ENCODE data around the gene TMEM165. TPM values are rescaled to one million over a fixed set of nuclear protein-coding genes. Genes with fewer than 3 reads are reported as not detected.

Gene TMEM165
- total and polyA plus RNA-seq, 2 donors (not counting 3 experiments of a cell fraction or from before 2014, with no cell fraction given), result 144 to 177 TPM

DNA sequence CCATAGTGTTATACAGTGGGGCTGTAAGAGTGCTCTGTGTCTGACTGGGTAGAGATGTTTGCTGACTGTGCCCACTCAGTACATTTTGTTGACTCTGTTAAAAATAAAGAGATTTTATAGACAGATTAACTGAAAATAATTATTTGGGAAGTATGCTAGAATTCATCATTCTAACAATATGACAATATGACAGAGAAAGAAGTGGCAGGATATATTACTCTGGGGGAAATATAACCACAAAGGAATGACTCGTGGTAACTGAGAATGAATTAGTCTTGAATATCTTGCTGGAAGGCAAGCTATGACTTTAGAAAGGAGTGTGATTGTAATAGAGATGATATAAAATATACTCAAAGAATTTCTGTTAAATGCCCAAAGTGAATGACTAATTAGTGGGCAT is 46.8 kb downstream of the TMEM165 start:
- Histone ChIP-seq H3K36me3 (ENCODE audit: control insufficient read depth in 2 of 2, extremely low read depth in 1 of 2, insufficient read depth in 2 of 2, low read length in 2 of 2) (peaks cover 2 to 7% of the 10 kb centered on the region in 2 experiments), H3K27ac (ENCODE audit: insufficient read depth, low read depth, low read length) (no peak overlapping the region), H3K9me3 (replicated peaks; ENCODE audit: control insufficient read depth, insufficient read depth, low read length) (no peaks in the 10 kb centered on the region), H3K4me2 (ENCODE audit: insufficient read depth, low read length) (no peak overlapping the region), H3K9ac (replicated peaks; ENCODE audit: extremely low read depth, insufficient read depth, low read length) (no peak overlapping the region), H3K4me1 (ENCODE audit: control insufficient read depth, extremely low read depth, insufficient read depth, low read length) (no peaks in the 10 kb centered on the region), H2AFZ (ENCODE audit: low read depth, low read length) (no peak overlapping the region), H3K27me3 (ENCODE audit: control insufficient read depth in 2 of 2, insufficient read depth in 2 of 2, low read length in 2 of 2) (no peaks in the 10 kb centered on the region), H4K20me1 (replicated peaks; ENCODE audit: control insufficient read depth, extremely low read depth, insufficient read depth, low read length) (no peaks in the 10 kb centered on the region), H3K79me2 (ENCODE audit: control insufficient read depth, insufficient read depth, low read length) (no peaks in the 10 kb centered on the region), H3K4me3 (replicated peaks in 1 of 3; ENCODE audit: insufficient read depth in 1 of 3, low read depth in 1 of 3, low read length in 3 of 3) (no peak overlapping the region), H3K9me1 (replicated peaks; ENCODE audit: control insufficient read depth, extremely low read depth, insufficient read depth, low read length) (no peaks in the 10 kb centered on the region)
- DNase-seq (ENCODE audit: low read depth, low spot score) (no peak), FAIRE-seq (no peak)
- CTCF ChIA-PET, result interaction anchor here (1.6 kb wide), 1 partner anchor 13 kb away, joined by 3 read pairs; no protein-coding TSS in a partner anchor
- POLR2A ChIA-PET, result no interaction called here
- intact Hi-C loops (cut with micrococcal nuclease), result loop anchor here (2.0 kb wide), 1 partner anchor 112 kb away; no protein-coding TSS in a partner anchor
- peak; percentile 38 for TF ChIP-seq FOS (IDR thresholded peaks at IDR 0.05; ENCODE audit: borderline replicate concordance, insufficient read depth, low read length)
- TF ChIP-seq EZH2 (IDR thresholded peaks at IDR 0.05; ENCODE audit: borderline replicate concordance, low read depth, low read length, severe bottlenecking), result no peak
- dilution Hi-C loops (cut with MboI; ENCODE audit: extremely low pct_ligation_motif_present, low sequenced_read_pairs), result no loop called here
- no TSS peak for BruUV-seq (replicated peaks)

DNA sequence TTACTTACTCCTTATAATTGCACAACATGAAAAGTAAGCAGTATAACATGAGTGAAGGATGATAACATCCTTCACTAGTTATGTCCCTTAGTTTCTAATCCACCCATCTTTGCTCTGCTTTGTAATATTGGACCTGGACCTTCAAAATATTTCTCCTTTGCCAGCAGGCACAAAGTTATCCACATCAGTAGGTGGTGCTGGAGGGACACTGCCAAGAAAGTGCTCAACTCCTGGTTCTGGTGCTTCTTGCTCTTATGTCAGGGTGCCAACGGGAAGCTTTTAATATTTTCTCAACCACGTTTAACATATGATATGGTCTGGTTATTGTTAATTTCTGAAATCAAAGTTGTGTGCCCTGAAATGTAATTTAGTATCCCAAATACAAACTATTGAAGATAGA is 49.1 kb downstream of the TMEM165 start:
- no peak overlapping the region for H3K4me2 ChIP-seq (ENCODE audit: insufficient read depth, low read length)
- no peaks in the 10 kb centered on the region for H3K9me3 ChIP-seq (replicated peaks; ENCODE audit: control insufficient read depth, insufficient read depth, low read length)
- H3K36me3 ChIP-seq (ENCODE audit: control insufficient read depth in 2 of 2, extremely low read depth in 1 of 2, insufficient read depth in 2 of 2, low read length in 2 of 2), result peaks cover 2 to 13% of the 10 kb centered on the region in 2 experiments
- H3K4me1 ChIP-seq (ENCODE audit: control insufficient read depth, extremely low read depth, insufficient read depth, low read length), result peaks cover 3% of the 10 kb centered on the region
- peaks cover 2% of the 10 kb centered on the region for H4K20me1 ChIP-seq (replicated peaks; ENCODE audit: control insufficient read depth, extremely low read depth, insufficient read depth, low read length)
- H2AFZ ChIP-seq (ENCODE audit: low read depth, low read length), result no peak overlapping the region
- dilution Hi-C loops (cut with MboI; ENCODE audit: extremely low pct_ligation_motif_present, low sequenced_read_pairs) (no loop called here), intact Hi-C loops (cut with micrococcal nuclease) (loop anchor here (2.0 to 5.0 kb wide), 2 partner anchors 292 to 422 kb away; no protein-coding TSS in a partner anchor)
- H3K9ac ChIP-seq (replicated peaks; ENCODE audit: extremely low read depth, insufficient read depth, low read length), result no peak overlapping the region
- H3K9me1 ChIP-seq (replicated peaks; ENCODE audit: control insufficient read depth, extremely low read depth, insufficient read depth, low read length), result no peaks in the 10 kb centered on the region
- no peaks in the 10 kb centered on the region for H3K27me3 ChIP-seq (ENCODE audit: control insufficient read depth in 2 of 2, insufficient read depth in 2 of 2, low read length in 2 of 2)
- no peak overlapping the region for H3K27ac ChIP-seq (ENCODE audit: insufficient read depth, low read depth, low read length)
- no peak overlapping the region for H3K4me3 ChIP-seq (replicated peaks in 1 of 3; ENCODE audit: insufficient read depth in 1 of 3, low read depth in 1 of 3, low read length in 3 of 3)
- H3K79me2 ChIP-seq (ENCODE audit: control insufficient read depth, insufficient read depth, low read length), result no peaks in the 10 kb centered on the region
- DNase-seq (ENCODE audit: low read depth, low spot score) (peak; percentile 31), FAIRE-seq (no peak)
- no peak for TF ChIP-seq FOS (IDR thresholded peaks at IDR 0.05; ENCODE audit: borderline replicate concordance, insufficient read depth, low read length)
- TF ChIP-seq, protein P1, sequence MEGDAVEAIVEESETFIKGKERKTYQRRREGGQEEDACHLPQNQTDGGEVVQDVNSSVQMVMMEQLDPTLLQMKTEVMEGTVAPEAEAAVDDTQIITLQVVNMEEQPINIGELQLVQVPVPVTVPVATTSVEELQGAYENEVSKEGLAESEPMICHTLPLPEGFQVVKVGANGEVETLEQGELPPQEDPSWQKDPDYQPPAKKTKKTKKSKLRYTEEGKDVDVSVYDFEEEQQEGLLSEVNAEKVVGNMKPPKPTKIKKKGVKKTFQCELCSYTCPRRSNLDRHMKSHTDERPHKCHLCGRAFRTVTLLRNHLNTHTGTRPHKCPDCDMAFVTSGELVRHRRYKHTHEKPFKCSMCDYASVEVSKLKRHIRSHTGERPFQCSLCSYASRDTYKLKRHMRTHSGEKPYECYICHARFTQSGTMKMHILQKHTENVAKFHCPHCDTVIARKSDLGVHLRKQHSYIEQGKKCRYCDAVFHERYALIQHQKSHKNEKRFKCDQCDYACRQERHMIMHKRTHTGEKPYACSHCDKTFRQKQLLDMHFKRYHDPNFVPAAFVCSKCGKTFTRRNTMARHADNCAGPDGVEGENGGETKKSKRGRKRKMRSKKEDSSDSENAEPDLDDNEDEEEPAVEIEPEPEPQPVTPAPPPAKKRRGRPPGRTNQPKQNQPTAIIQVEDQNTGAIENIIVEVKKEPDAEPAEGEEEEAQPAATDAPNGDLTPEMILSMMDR (IDR thresholded peaks at IDR 0.05; ENCODE audit: extremely low read depth in 1 of 2, insufficient read depth in 1 of 2, low read depth in 1 of 2, low read length in 2 of 2), result peak in 1 of 2 donors; percentile 20
- TF ChIP-seq, protein P2, sequence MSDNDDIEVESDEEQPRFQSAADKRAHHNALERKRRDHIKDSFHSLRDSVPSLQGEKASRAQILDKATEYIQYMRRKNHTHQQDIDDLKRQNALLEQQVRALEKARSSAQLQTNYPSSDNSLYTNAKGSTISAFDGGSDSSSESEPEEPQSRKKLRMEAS (IDR thresholded peaks at IDR 0.05; ENCODE audit: insufficient read depth, insufficient read length), result no peak
- CTCF ChIA-PET, result interaction anchor here (0.7 to 2.5 kb wide), 10 partner anchors 8 to 422 kb away, joined by 3 to 16 read pairs (median 4); no protein-coding TSS in a partner anchor
- POLR2A ChIA-PET, result no interaction called here
- no TSS peak for BruUV-seq (replicated peaks)

All from endothelial cell of umbilical vein (primary cell).